HL-60 (cell line): ENCODE results near the gene SLC49A4.

Experiments used
- CTCF ChIP-seq: IDR thresholded peaks from one replicate; pipeline ENCODE4 v1.5.1; 2011; ENCODE audit warnings: low read length, control low read depth, inconsistent platforms; ENCODE audit not compliant: insufficient read depth
- TF ChIP-seq, protein P1 (sequence below): IDR thresholded peaks from 2 replicates; pipeline ENCODE4 v1.6.1; 2012; ENCODE audit warnings: low read depth; ENCODE audit not compliant: insufficient replicate concordance

- TF ChIP-seq CTCF: no peak
- TF ChIP-seq, protein P1, sequence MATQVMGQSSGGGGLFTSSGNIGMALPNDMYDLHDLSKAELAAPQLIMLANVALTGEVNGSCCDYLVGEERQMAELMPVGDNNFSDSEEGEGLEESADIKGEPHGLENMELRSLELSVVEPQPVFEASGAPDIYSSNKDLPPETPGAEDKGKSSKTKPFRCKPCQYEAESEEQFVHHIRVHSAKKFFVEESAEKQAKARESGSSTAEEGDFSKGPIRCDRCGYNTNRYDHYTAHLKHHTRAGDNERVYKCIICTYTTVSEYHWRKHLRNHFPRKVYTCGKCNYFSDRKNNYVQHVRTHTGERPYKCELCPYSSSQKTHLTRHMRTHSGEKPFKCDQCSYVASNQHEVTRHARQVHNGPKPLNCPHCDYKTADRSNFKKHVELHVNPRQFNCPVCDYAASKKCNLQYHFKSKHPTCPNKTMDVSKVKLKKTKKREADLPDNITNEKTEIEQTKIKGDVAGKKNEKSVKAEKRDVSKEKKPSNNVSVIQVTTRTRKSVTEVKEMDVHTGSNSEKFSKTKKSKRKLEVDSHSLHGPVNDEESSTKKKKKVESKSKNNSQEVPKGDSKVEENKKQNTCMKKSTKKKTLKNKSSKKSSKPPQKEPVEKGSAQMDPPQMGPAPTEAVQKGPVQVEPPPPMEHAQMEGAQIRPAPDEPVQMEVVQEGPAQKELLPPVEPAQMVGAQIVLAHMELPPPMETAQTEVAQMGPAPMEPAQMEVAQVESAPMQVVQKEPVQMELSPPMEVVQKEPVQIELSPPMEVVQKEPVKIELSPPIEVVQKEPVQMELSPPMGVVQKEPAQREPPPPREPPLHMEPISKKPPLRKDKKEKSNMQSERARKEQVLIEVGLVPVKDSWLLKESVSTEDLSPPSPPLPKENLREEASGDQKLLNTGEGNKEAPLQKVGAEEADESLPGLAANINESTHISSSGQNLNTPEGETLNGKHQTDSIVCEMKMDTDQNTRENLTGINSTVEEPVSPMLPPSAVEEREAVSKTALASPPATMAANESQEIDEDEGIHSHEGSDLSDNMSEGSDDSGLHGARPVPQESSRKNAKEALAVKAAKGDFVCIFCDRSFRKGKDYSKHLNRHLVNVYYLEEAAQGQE: no peak
Measured at GRCh38 chr3:122924056-122924455, 129.2 kb downstream of the SLC49A4 start.
